Fibroblast of lung (primary cell): ENCODE results near the gene IFRD1. TPM values are rescaled to one million over a fixed set of nuclear protein-coding genes. Genes with fewer than 3 reads are reported as not detected.

Experiments used
- DNase-seq, 2 donors: peaks; one replicate each; pipeline versions ENCODE4 v3.0.0 to v3.0.0-alpha.2; 2010; ENCODE audit warnings: low read depth in 2 of 2
- H2AFZ ChIP-seq: 2 replicates; pipeline ENCODE4 v1.5.1; 2012; ENCODE audit warnings: low read length, control low read depth, inconsistent platforms
- H3K27ac ChIP-seq: 2 replicates; pipeline ENCODE4 v1.5.1; 2011; ENCODE audit warnings: low read length, control low read depth; ENCODE audit not compliant: insufficient read depth
- H3K27me3 ChIP-seq: 2 replicates; pipeline ENCODE4 v1.5.1; 2011; ENCODE audit warnings: mild to moderate bottlenecking, low read length; ENCODE audit not compliant: control insufficient read depth, insufficient read depth
- H3K36me3 ChIP-seq: 2 replicates; pipeline ENCODE4 v1.5.1; 2011; ENCODE audit warnings: low read length; ENCODE audit not compliant: control insufficient read depth, insufficient read depth
- H3K4me1 ChIP-seq: 2 replicates; pipeline ENCODE4 v1.5.1; 2011; ENCODE audit warnings: low read length; ENCODE audit not compliant: control insufficient read depth, insufficient read depth; ENCODE audit errors: extremely low read depth
- H3K4me2 ChIP-seq: 2 replicates; pipeline ENCODE4 v1.5.1; 2011; ENCODE audit warnings: low read length, control low read depth; ENCODE audit not compliant: insufficient read depth; ENCODE audit errors: extremely low read depth
- H3K4me3 ChIP-seq, 4 experiments: fragments of 200-600 bp in 1 of 4; sonication (generic) in 1 of 4; replicated peaks in 1 of 4; 2 replicates each; pipeline ENCODE4 v1.5.1; 2011 to 2016; ENCODE audit warnings: low read length in 4 of 4, low read depth in 3 of 4, mild to moderate bottlenecking in 3 of 4, control low read depth in 2 of 4, inconsistent platforms in 1 of 4, mixed read lengths in 1 of 4; ENCODE audit not compliant: insufficient read depth in 1 of 4; ENCODE audit errors: control extremely low read depth in 1 of 4
- H3K79me2 ChIP-seq: 2 replicates; pipeline ENCODE4 v1.5.1; 2012; ENCODE audit warnings: mild to moderate bottlenecking, low read length, inconsistent platforms; ENCODE audit not compliant: control insufficient read depth, insufficient read depth
- H3K9ac ChIP-seq: 2 replicates; pipeline ENCODE4 v1.5.1; 2011; ENCODE audit warnings: mild to moderate bottlenecking, low read length, control low read depth; ENCODE audit not compliant: insufficient read depth
- H3K9me3 ChIP-seq: 2 replicates; pipeline ENCODE4 v1.5.1; 2012; ENCODE audit warnings: low read depth, low read length; ENCODE audit not compliant: control insufficient read depth, insufficient read depth
- H4K20me1 ChIP-seq: 2 replicates; pipeline ENCODE4 v1.5.1; 2011; ENCODE audit warnings: low read length; ENCODE audit not compliant: control insufficient read depth, insufficient read depth; ENCODE audit errors: extremely low read depth
- EZH2 ChIP-seq: IDR thresholded peaks from 2 replicates; pipeline ENCODE4 v1.5.1; 2012; ENCODE audit warnings: low read length, control low read depth, mild to moderate bottlenecking; ENCODE audit errors: missing control alignments
- polyA plus RNA-seq, 2 donors: library from polyadenylated mRNA; depleted of rRNA in 1 of 2; stranded (reverse) in 1 of 2; unstranded in 1 of 2; fragments of >200 nt; gene quantifications; 2 replicates each; pipeline ENCODE4 v1.2.1, GENCODE V29; 2011 to 2012; ENCODE audit warnings: missing spikeins in 1 of 2
- total RNA-seq: library from RNA; depleted of rRNA; stranded (reverse); fragments of >200 nt; gene quantifications from 2 replicates; pipeline ENCODE4 v1.2.1, GENCODE V29; 2014
- TF ChIP-seq, protein P1 (sequence below), 2 donors: IDR thresholded peaks in 1 of 2; conservative IDR thresholded peaks in 1 of 2; 1 replicate in 1 of 2; 2 replicates in 1 of 2; pipeline ENCODE4 v1.5.1; 2011 to 2012; ENCODE audit warnings: low read length in 2 of 2, control low read depth in 1 of 2, inconsistent platforms in 1 of 2, low read depth in 1 of 2, mild to moderate bottlenecking in 1 of 2

IFRD1 gene
- total and polyA plus RNA-seq, 2 donors (not counting 1 experiment from before 2014, with no cell fraction given) = 42.6 to 127 TPM

DNA sequence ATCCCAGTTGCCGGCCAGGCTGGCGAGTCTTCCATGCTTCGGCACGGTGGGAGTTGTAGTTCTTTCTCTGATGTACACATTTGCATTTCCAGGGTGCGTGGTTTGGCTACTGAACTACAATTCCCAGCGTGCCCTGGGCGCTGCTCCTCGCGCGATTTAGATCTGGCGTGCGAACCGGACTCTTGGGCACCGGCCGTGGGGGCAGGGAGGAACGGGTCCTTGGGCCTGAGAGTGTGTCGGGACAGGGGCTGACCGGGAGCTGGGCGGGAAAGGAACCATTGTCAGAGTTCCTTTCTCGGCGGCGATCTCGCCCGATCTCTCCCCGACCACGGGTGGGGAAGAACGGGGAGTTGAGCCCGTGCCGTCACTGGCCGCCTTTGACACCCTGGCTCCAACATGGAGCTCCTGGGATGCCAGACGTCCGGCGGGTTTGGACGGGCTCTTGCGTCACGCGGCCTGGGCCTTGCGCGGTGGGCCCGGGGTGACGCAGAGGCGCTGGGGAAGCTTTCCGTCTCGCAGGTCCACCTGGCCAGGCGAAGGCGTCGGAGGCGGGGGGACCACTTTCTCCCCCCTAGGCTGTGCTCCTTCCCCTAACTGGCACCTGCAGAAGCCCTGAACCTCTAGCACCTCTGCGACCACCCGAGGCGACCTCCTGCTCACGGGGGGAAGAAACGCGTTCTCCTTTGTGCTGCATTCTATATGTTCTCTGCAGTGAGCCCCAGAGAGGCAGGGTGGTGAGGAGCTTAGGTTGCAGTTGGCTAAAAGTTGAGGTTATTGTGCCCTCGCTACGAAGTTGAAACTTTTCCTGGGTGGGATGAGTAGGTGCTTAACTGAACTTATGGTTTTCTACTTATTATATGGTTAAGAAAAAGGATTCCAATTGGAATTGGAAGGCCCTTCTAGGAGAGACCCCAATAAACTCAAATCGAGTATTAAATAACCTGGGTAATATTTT lies 824 bp downstream of the IFRD1 start:
- Histone ChIP-seq H3K27ac (peak overlapping the region; percentile 99), H3K4me2 (peak overlapping the region; percentile 89), H3K79me2 (peaks cover 55% of the 10 kb centered on the region), H3K9me3 (no peaks in the 10 kb centered on the region), H3K27me3 (no peaks in the 10 kb centered on the region), H2AFZ (peak overlapping the region; percentile 61), H3K36me3 (no peaks in the 10 kb centered on the region), H3K4me3 (peak overlapping the region; percentile 89 to 100 (median 98)), H3K9ac (peak overlapping the region; percentile 99), H3K4me1 (peaks cover 7% of the 10 kb centered on the region), H4K20me1 (peaks cover 8% of the 10 kb centered on the region)
- no peak for TF ChIP-seq EZH2
- TF ChIP-seq, protein P1, sequence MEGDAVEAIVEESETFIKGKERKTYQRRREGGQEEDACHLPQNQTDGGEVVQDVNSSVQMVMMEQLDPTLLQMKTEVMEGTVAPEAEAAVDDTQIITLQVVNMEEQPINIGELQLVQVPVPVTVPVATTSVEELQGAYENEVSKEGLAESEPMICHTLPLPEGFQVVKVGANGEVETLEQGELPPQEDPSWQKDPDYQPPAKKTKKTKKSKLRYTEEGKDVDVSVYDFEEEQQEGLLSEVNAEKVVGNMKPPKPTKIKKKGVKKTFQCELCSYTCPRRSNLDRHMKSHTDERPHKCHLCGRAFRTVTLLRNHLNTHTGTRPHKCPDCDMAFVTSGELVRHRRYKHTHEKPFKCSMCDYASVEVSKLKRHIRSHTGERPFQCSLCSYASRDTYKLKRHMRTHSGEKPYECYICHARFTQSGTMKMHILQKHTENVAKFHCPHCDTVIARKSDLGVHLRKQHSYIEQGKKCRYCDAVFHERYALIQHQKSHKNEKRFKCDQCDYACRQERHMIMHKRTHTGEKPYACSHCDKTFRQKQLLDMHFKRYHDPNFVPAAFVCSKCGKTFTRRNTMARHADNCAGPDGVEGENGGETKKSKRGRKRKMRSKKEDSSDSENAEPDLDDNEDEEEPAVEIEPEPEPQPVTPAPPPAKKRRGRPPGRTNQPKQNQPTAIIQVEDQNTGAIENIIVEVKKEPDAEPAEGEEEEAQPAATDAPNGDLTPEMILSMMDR (conservative IDR thresholded peaks at IDR 0.05 in 1 of 2, IDR thresholded peaks at IDR 0.05 in 1 of 2; ENCODE audit: low read depth in 1 of 2, low read length in 2 of 2) = no peak
- DNase-seq = peak; percentile 94 to 98

DNA sequence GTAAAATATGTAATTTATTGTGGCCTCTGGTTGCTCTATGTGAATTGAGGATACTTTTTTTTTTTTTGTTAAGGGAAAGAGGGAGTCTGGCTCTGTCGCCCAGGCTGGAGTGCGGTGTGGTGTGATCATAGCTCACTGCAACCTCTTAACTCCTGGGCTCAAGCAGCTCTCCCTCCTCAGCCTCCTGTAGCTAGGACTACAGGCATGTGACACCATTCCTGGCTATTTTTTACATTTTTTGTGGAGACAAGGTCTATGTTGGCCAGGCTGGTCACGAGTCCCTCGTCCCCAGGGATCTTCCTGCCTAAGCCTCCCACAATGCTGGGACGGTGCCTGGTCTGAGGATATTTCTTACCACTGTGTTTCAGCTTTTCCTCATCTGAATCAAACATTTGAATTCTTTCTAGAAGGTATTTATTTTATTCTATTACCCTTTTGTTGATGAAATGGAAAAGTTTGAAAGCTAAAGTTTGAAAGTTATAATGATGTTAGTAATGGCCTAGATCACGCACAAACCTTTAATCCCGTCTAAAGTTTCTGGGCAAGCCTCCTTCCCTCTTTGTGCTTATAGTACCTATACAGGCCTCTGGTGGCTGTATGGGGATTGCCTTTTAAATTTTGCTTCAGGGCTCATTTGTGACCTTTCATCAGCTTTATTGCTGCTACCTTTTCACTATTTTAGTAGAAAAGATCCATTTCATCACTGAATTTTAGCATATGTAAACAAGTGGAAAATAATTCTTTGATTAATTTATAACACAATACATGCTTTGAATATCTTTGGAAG lies 2.0 kb downstream of the IFRD1 start:
- peak; percentile 55 to 57 for DNase-seq
- peaks cover 2% of the 10 kb centered on the region for H3K36me3 ChIP-seq
- no peak overlapping the region for H2AFZ ChIP-seq
- TF ChIP-seq EZH2 = no peak
- TF ChIP-seq, protein P1 (conservative IDR thresholded peaks at IDR 0.05 in 1 of 2, IDR thresholded peaks at IDR 0.05 in 1 of 2; ENCODE audit: low read depth in 1 of 2, low read length in 2 of 2) = peak; percentile 35 to 41
- peak overlapping the region; percentile 89 to 100 (median 98) for H3K4me3 ChIP-seq
- H3K27me3 ChIP-seq = no peaks in the 10 kb centered on the region
- peaks cover 8% of the 10 kb centered on the region for H4K20me1 ChIP-seq
- H3K4me1 ChIP-seq = peaks cover 7% of the 10 kb centered on the region
- peak overlapping the region; percentile 99 for H3K27ac ChIP-seq
- H3K9ac ChIP-seq = peak overlapping the region; percentile 46
- no peaks in the 10 kb centered on the region for H3K9me3 ChIP-seq
- H3K79me2 ChIP-seq = peaks cover 60% of the 10 kb centered on the region
- H3K4me2 ChIP-seq = peak overlapping the region; percentile 89
